HG02840 (cell line): ENCODE results near the gene PSKH1.

Experiments
- ATAC-seq: cut with Tn5 transposase; IDR thresholded peaks from one replicate; pipeline ENCODE4 v1.9.1; 2021; ENCODE audit warnings: mild to moderate bottlenecking, moderate library complexity, moderate number of reproducible peaks; ENCODE audit not compliant: unreplicated experiment, low FRiP score

Gene PSKH1

DNA sequence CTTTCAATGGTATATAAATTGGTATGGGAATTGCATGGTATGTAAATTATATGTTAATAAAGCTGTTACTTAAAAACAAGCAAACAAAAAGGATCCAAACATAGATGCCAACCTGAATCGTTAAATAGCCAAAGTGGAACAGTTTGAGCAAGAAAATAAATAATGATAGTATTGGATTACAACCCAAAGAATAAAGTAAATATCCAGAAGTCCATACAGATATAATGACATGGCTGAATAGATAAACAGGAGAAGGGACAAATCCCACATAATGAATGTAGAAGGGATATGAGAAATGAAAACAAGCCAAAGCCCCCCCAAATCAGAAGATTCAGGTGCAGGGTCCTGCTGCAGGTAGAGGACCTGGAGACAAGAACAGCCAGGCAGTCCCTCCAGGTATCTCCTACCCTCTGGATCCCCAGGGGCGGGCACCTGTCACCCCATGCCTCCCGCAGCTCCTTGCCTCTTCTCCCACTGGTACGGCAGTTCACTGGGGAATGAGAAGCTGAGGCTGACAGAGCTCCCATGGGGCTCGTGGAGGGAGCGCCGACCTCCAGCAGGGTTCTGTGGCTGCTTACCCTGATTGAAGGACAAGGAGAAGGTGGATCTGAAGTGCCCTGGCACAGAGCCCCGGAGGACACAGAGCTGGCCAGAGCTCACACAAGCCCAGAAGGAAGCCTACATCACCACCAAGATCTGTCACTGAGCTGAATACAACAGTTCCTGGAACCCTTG lies 60.8 kb downstream of the PSKH1 start:
- ATAC-seq = no peak

DNA sequence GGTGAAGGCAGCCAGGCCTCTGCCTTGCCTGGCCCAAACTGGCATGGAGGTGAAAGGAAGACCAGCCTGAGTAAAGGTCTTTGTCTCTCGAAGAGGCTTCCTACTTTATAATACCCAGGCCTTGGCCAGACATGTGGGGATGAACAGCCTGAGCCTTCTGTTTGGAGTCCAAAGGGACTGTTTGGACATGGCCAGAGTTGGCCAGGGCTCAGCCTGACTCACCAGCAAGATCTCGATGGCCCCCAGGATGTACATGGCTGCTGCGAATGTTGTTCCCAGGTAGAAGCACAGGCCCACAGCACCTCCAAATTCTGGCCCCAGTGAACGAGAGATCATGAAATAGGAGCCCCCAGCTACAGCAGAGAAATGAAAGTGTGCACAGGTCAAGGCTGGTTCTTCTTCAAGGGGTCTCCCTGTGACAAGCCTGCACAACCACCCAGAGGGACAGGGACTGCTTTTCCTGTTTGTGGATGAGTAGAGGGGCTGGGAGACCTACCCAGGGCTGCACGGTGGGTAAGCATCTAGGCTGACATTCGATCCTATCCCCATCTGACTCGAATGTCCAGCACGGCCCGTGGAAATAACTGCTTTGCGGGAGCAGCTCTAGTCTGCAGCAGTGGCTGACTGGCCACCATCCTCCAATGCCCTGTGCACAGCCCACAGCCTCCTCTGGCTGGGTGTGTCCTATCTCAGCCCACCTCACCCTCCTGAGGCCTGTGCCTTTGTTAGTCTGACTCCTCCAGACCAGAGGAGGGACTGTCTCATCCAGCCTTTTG lies 61.6 kb downstream of the PSKH1 start:
- ATAC-seq = no peak

DNA sequence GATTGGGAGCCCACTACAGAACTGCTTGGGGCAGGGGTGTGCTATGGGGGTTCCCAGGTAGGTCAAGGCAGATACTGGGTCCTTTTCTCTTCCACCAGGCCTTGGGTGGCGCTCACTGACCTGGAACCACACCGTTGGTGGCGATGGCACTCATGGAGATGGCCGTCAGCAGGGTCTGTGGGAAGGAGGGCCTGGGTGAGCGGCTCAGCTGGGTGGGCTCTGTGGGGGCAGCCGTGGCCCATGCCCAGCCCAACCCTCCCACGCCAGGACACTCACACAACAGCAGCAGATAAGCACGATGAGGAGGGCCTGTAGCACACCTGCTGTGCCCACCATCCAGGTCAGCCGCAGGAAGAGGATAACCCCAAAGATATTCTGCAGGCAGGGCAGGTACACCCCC lies 64.6 kb downstream of the PSKH1 start:
- no peak for ATAC-seq

DNA sequence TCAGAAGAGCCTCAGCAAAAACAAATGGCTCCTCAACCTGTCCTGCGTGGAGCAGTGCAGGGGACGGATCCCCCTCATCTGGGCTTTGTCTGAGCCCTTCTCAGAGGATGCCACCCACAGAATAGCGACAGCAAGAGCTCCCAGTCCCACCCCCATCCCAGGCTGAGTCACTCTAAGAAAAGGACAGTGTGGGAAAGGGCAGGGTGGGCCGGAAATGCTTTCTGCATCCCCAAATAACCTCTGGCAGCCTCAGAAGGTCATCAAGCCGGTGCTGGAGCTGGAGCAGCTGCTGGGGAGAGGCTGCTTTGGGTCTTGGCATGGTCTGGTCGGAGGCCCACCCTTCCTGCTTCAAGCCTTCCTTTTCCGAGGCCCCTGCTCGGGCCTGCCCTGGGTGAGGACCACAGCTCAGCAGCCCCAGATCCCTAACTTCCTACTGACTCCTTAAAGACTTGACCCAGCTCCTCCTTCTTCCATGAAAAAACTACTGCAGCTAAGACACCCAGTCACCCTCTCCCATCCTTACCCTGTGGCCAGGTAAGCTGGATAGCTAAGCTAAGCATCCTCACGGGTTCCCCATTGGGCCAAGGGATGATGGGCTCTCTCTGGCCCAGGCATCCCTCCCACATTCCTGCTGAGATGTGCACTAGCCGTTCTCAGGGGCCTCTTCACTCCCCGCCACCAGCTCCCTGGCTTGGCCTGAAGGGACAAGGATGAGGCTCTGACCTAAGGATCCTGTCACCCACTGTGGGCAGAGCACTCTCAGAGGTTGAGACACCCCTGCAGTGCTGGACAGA lies 66.7 kb downstream of the PSKH1 start:
- no peak for ATAC-seq

DNA sequence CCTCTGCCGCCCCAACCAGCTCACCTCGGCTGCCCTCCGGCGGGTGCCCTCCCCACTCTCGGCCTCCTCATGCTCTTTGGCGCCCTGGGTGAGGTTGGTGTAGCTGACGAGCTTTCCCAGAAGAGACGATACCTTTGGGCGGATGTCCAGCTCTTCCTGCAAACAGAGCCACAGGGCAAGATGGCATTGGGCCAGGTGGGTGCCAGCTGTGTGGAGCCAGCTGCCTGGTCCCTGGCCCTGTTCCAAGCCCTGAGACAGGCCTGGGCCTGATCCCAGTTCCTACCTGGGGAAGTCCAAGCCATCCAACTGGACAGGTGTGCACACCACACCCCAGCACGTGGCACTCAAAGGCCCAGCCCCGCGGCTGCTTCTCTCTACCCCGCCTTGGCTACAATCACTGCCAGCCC lies 68.5 kb downstream of the PSKH1 start:
- ATAC-seq = no peak

DNA sequence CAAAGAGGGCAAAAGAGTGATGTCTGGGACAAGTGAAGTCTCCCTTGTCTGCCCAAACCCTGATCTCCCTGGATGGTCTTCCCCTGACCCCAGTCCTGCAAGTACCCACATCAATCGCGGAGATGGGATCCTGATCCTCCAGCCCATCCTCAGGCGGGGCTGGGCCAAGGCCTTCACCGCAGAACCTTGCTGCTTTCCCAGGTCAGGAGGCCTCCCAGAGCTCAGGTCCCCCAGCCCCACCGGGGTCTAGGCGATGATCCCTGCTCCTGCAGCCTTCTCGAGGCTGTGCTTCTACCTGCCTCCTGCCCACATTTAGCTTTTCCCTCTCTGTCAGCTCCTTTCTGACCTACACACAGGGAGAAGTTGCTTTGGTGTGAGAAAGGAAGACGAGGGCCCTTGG lies 69.1 kb downstream of the PSKH1 start:
- no peak for ATAC-seq

DNA sequence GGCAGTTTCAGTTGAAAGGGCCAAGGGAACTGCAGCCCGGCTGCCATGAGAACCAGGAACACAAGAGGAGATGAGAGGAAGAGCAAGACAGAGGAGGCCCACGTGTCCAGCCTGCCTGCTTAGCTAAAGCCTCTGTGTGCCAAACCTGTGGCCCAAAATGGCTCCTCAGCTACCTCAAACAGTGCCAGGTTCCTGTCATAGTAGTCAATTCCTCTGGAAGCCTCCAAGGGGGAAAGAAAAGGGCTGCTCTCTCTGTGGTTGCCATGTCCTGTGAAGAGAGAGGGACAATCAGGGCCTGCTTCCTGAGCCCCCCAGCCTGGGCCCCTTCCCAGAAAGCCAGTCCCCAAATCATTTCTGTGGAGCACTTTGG lies 70.2 kb downstream of the PSKH1 start:
- no peak for ATAC-seq

DNA sequence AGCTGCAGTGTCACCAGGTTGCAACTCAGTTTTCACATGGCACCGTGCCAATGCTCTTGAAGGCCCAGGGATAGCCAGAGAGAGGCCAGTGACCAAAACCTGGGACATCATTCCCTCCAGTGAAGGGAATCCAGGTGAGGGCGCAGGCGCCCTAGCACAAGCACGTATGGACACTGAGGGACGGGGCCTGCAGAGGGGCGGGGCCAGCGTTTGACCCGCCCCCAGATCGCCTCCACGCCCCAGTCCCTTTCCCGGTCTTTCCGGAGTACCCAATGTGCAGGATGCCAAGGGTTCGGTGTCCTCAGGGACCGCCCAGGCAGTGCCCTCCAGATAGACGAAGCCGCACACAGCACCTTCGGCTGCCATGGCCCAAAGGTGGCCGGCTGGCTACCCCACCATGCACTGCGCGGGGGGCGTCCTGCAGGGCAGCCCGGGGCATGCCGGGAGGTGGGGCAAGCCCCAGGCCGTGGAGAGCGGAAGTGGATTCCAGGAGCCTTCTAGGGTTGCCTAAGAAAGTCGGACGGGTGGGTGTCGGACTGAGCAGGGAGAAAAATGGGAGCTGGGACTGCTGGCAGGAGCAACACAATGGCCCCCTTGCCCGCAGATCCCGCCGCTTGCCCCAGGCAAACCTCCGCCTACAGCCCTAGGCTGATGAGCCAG lies 70.7 kb downstream of the PSKH1 start:
- no peak for ATAC-seq

DNA sequence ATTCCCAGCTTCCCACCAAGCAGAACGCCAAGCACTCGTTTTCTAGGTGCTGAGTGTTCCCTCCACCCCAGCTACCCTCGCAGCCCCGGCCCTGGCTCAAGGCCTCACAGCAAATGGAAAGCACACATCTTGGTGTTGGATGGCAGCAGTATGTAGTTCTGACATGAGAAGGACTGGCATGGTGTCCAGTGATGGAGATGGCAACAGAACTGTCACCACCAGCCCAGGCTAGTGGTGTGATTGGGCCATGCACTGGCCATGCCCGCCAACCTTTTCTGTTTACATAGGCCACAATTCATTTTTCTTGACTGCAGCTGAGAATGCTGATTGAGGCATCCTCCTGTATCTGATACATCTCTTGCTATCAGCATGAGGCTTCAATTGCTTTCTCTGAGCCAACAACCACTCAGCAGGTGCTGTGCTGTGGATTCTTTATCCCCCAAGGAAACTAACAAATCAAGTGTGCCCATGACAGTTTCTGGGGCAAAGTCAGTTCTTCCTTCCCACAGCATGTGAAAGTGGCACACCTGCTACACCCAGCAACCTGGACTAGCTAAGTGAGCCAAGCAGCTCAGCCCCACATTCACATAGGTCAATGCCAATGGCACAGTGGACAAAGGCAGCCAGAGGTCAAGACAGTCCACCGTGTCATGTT lies 71.5 kb downstream of the PSKH1 start:
- ATAC-seq = no peak

DNA sequence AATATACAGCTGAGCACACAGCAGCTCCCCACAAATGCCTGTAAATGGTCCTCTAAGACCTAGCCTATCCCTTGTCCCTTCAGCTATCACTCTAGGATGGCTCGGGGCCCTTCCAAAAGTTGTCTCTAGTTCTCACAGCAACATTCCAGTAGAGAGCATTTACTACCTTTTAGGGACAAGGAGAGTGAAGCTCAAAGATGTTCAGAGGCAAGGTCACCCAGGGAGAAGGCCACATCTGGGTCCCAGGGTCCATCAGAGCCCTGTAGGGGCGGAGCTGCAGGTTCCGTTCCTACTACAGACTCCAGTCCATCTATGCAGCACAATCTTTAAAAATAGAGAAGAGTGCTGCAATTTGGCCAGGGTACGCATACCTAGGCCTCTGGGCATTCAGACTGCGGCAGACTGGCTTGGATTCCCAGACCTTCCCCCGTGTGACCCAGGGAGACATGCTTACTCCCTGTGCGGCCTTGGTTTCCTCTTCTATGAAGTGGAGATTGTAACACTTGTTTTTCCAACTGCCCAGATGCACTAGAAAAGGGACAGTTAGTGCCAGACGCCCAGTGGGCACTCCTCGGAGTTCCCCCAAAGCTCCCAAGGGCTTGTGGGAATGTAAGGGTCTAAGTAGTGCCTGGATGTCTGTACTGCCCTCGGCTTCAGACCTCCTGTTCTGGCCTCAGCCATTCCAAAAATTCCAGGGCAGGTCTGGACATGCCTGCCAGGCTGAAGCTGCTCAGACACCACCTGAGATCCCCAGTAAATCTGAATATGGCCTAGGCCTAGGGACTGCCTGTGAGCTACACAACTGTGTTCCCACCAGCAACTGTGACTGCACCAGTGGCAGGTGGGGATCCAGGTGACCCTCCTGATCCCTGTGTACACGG lies 72.9 kb downstream of the PSKH1 start:
- no peak for ATAC-seq

DNA sequence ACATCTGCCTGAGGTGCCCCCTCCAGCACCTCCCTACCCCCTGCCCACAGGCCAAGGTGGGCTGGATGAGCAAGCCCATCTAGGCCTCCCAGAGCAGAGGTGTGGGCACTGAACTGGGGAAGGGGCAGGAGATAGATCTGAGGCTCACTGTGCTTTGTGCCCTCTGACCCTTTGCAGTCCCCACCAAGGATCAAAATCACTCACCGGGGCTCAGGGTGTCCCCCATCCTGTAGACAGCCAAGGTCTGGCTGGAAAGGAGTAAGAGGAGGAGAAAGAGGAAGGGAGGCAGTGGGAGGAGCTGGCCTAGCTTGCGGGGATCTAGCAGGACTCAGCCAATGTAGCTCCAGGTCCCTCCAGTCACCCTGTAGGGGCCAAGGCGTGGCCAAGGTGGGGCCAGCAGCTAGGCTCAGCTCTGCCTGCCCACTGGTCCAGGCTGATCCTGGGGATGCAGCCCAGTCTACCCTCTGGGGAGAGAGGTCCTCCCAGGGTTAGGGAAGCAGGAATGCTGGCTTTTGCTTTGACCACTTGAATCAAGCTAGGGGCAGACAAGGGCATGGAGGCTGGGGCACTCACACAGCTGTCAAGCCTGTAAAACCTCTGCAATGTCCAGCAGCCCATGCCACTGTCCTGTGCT lies 73.6 kb downstream of the PSKH1 start:
- ATAC-seq = no peak

DNA sequence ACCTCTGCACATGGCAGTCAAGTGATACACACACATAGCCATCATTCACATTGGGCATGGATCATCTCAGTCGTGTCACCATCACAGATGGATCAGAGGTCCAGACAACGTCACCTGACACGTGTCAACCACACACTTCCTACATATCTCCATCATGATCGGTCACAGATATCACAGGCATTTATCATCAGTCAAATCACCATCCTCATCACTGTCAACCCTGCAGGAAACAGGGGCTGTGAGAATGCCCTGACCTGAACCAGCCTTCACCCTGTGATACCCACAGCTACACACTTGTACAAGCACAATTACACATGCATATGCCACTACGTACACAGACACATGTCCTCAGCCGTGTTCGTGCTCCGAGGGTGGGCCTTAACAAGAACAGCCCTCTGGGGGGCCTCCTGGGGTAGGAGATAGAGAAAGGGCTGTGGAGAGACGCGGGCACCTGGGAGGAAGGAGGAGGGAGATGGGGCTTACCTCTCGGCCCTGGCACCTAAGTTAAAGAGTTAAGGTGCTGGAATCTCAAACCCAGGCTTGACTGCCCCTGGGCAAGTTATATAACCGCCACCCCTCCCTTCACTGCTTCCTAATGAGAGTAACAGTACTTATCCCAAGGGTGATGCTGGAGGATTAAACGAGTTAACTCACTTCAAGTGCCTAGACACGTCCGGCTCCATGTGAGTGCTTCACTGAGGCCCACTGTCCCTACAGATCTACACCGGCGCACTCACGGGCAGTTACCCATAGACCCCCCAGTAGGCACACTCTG lies 74.3 kb downstream of the PSKH1 start:
- no peak for ATAC-seq

DNA sequence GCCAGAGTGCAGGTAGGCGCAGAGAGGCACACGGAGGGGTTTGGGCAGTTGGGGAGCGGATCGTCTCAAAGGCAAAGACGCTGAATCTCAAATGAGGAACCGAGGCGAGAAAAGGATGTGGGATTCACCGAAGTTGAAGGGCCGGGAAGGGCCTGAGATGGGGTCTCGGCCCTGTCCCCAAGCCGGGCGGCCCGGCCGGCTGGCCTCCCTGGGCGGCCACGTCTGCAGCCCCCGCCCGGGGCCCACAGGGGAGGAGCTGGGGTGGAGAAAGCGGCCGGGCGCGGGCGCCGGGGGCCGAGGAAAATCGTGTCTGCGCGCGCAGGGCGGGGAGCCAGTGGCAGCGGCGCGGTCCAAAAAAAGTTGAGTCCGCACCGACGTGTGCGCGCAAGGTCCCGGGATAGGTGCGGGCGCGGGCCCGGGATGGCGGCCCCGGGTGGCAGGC lies 74.9 kb downstream of the PSKH1 start:
- ATAC-seq = peak; percentile 25

DNA sequence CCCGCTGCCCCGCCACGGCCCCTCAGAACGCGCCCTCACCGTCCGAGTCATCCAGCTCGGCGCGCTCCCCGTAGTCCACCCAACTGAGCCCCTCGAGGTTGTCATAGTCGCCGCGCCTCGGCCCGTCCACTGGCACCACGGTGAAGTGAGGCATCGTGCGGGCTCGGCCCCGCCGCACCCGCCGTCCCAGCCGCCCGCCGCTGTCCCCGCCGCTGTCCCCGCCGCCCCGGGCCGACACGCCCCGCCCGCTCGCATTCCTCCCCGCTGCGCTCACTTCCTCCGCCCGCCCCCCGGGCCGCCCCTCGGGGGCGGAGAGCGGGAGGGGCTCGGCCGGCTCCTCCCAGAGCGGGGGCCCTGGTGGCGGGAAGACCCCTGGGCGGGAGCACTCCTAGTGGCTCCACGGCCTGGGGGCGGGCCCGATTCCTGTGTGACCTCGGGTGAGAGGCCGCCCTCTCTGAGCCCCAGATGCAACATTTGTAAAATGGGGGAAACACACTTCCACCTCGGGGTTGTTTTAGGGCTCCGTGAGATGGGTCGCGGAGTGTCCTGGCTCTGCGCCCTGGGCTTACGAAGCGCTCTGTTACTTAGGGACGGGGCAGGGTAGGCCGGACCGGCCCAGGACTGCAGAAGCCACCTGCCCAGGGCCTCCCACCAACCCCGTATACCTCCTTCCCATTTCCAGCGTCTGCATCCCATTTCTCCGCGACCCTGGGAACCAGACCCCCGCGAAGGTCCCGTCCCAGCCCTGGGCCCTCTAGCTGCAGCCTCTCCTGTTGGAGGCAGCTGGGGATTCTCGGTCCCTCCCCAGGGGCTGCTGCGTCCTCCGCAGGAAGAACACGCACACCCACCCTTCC lies 75.6 kb downstream of the PSKH1 start, which contains the start of gene SLC12A4:
Gene SLC12A4, minus strand, starts transcription at position 238 of the 854 bp plus-strand sequence. Its CDS starts 84 bp downstream, at position 154.
- ATAC-seq = peak; percentile 69

DNA sequence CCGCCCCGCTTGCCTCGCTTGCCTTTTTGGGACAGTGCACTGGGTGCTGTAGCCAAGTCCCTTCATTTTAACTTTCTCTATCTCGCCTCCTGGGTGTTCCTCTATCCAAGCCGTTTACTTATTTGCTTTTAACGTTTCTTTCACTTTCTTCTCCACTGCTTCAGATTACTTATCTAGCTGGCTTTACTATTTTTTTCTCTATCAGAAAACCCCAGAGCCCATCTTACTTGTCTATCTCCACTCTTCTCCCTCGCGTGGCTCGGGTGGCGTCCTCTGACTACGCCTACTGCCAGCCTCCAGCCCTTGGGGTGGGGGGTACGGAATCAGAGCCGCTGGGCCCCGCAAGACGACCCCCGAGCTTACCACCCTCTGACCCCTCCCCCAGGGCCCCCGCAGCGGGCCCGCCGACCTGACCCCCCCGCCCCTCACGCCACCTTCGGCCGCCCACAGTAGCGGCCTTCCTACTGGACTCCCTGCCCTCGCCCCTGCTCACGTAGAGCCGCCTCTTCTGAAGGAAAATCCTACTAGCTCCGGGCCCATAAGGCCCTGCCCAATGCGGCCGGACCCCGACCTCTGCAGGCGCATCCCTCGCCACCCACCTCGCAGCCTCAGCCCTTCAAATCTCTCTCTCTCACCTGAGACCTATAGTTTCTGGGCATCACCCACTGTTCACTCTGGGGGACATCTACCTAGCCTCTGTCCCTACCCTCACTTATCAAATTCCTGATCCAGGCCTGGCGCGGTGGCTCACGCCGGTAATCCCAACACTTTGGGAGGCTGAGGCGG lies 76.4 kb downstream of the PSKH1 start:
- no peak for ATAC-seq

DNA sequence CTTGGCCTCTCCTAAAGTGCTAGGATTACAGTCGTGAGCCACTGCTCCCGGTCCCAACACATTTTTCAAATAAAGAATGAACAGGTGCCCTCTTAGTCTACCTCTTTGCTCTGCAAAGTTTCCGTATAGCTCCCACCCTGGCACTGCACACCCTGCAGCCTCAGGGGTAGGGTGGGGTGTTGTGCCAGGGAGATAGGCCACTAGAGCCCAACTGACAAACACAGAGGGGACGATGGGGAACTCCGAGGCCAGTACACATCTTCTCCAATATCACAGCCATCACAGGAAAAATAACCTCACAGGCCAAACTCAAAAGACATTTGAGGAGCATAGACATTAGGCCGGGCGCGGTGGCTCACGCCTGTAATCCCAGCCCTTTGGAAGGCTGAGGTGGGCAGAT lies 78.1 kb downstream of the PSKH1 start:
- no peak for ATAC-seq
